HG02610 (cell line): ENCODE data around the gene SNHG17.

Source experiments
- ATAC-seq: cut with Tn5 transposase; IDR thresholded peaks from one replicate; pipeline ENCODE4 v1.9.1; 2021; ENCODE audit warnings: mild to moderate bottlenecking, moderate library complexity; ENCODE audit not compliant: unreplicated experiment

SNHG17 gene

GRCh38 chr20:38377039-38377685, 58.0 kb downstream of the SNHG17 start:
- ATAC-seq, result no peak

DNA sequence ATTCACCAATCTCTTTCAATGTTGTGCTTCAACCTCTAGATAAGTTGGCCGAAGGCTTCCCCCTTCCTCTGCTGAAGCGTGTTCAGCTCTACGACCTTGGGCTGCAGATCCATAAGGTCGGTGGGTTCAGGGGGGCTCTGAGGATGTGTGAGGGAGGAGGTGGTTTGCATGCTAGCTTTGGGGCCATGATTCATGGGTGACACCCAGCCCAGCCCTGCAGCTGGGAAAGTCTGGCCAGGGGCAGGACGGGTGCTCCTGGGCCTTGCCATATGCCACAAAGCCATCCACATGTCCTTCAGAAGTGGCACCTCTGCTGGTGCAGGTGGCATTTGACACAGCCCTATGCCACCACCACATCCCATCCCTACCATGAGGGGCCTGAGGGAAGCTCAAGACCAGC, 61.2 kb downstream of the SNHG17 start:
- ATAC-seq, result no peak

DNA sequence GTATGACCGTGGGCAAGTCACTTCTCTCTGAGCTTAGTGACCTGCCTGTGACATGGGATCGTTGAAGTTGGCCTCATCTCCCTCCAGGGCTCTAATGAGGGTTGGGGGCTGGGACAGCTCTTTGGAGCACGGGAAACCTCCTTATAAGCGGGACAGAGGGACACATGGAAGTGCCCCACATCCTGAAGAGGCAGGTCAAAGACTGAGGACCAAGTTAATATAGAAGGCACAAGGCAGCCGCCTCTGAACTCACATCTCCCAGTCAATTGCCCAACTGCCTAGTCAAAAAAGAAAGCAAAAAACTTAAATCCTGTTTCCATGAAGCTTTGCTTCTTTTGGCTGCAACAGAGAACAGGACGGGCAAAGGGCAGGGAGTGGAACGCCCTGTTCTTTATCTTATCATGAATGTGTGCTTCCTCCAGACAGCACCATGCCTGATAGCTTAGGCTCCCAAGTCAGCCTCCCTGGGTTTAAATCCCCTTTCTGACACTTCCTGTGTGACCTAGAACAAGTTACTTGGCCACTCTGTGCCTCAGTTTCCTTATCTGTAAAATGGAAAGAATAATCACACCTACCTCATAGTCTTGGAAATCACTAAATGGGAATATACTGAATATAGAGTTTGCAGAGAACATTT, 61.8 kb downstream of the SNHG17 start:
- ATAC-seq, result no peak

GRCh38 chr20:38372806-38373205, 62.3 kb downstream of the SNHG17 start:
- ATAC-seq, result no peak
